Neural cell (in vitro differentiated cells): ENCODE measurements around the gene ADCY5. TPM values are rescaled to one million over a fixed set of nuclear protein-coding genes. Genes with fewer than 3 reads are reported as not detected.

ENCODE experiments used
- H2AFZ ChIP-seq: fragments of 200-600, 300-800 bp; sonication (generic), shearing (Covaris generic); 2 replicates; pipeline ENCODE4 v1.6.0; 2014; ENCODE audit warnings: low read depth, mild to moderate bottlenecking, antibody characterized with exemption, low read length, moderate library complexity
- H3F3A ChIP-seq: fragments of 200-600 bp; shearing (Covaris generic); 2 replicates; pipeline ENCODE4 v1.6.1; 2016; ENCODE audit warnings: mild to moderate bottlenecking, moderate library complexity, mixed read lengths, antibody characterized with exemption, low read length; ENCODE audit not compliant: insufficient read depth, poor library complexity, severe bottlenecking
- H3K27ac ChIP-seq: fragments of 200-600, 300-800 bp; sonication (generic), shearing (Covaris generic); 2 replicates; pipeline ENCODE4 v1.5.1; 2014; ENCODE audit warnings: mild to moderate bottlenecking, low read length, moderate library complexity
- H3K27me3 ChIP-seq: fragments of 300-800, 200-600 bp; sonication (generic), shearing (Covaris generic); 2 replicates; pipeline ENCODE4 v1.6.0; 2014; ENCODE audit warnings: mild to moderate bottlenecking, low read depth, low read length, moderate library complexity; ENCODE audit not compliant: insufficient read depth
- H3K36me3 ChIP-seq: fragments of 300-800, 200-600 bp; sonication (generic), shearing (Covaris generic); 2 replicates; pipeline ENCODE4 v1.5.1; 2014; ENCODE audit warnings: mild to moderate bottlenecking, antibody characterized with exemption, low read length, moderate library complexity; ENCODE audit not compliant: insufficient read depth
- H3K4me2 ChIP-seq: fragments of 300-800, 200-600 bp; sonication (generic), shearing (Covaris generic); 2 replicates; pipeline ENCODE4 v1.6.0; 2014; ENCODE audit warnings: mild to moderate bottlenecking, low read length
- H3K4me3 ChIP-seq: fragments of 300-800, 200-600 bp; sonication (generic), shearing (Covaris generic); 2 replicates; pipeline ENCODE4 v1.5.1; 2014; ENCODE audit warnings: mild to moderate bottlenecking, low read length, moderate library complexity
- H3K79me2 ChIP-seq: fragments of 200-600 bp; shearing (Covaris generic); replicated peaks from 2 replicates; pipeline ENCODE4 v1.6.0; 2014; ENCODE audit warnings: mild to moderate bottlenecking, low read length, moderate library complexity; ENCODE audit not compliant: insufficient read depth
- H3K9ac ChIP-seq: fragments of 300-800, 200-600 bp; sonication (generic), shearing (Covaris generic); 2 replicates; pipeline ENCODE4 v1.6.1; 2016; ENCODE audit warnings: mild to moderate bottlenecking, low read length, mixed read lengths
- H3K9me2 ChIP-seq: fragments of 200-600 bp; shearing (Covaris generic); 2 replicates; pipeline ENCODE4 v1.6.1; 2016; ENCODE audit warnings: mild to moderate bottlenecking, low read length, mixed read lengths; ENCODE audit not compliant: insufficient read depth
- H3K9me3 ChIP-seq: fragments of 200-600, 300-800 bp; sonication (generic), shearing (Covaris generic); 2 replicates; pipeline ENCODE4 v1.6.1; 2016; ENCODE audit warnings: mild to moderate bottlenecking, mixed run types, low read length, moderate library complexity, mixed read lengths
- H4K20me1 ChIP-seq: fragments of 200-600 bp; shearing (Covaris generic); 2 replicates; pipeline ENCODE4 v1.6.1; 2016; ENCODE audit warnings: mild to moderate bottlenecking, mixed run types; ENCODE audit not compliant: insufficient read depth
- CTCF ChIP-seq: fragments of 450-650 bp; IDR thresholded peaks from 2 replicates; pipeline ENCODE4 v1.5.1; 2014; ENCODE audit warnings: antibody characterized with exemption, mild to moderate bottlenecking, moderate library complexity; ENCODE audit not compliant: poor library complexity, severe bottlenecking
- EP300 ChIP-seq: fragments of 450-650 bp; conservative IDR thresholded peaks from 2 replicates; pipeline ENCODE4 v1.6.1; 2014; ENCODE audit warnings: antibody characterized with exemption, mild to moderate bottlenecking, moderate library complexity; ENCODE audit not compliant: poor library complexity, severe bottlenecking
- EZH2 ChIP-seq: fragments of 200-600, 300-800 bp; shearing (Covaris generic), sonication (generic); IDR thresholded peaks from 2 replicates; pipeline ENCODE4 v1.6.1; 2014; ENCODE audit warnings: antibody characterized with exemption, low read length, borderline replicate concordance, mild to moderate bottlenecking; ENCODE audit not compliant: insufficient read depth, poor library complexity, severe bottlenecking
- MXI1 ChIP-seq: fragments of 450-650 bp; conservative IDR thresholded peaks from 2 replicates; pipeline ENCODE4 v1.6.1; 2014; ENCODE audit warnings: antibody characterized with exemption, mild to moderate bottlenecking; ENCODE audit not compliant: poor library complexity, severe bottlenecking
- POLR2AphosphoS5 ChIP-seq: IDR thresholded peaks from 2 replicates; pipeline ENCODE4 v1.6.1; 2012
- RAD21 ChIP-seq: fragments of 450-650 bp; conservative IDR thresholded peaks from 2 replicates; pipeline ENCODE4 v1.6.1; 2014; ENCODE audit warnings: antibody characterized with exemption, mild to moderate bottlenecking, moderate library complexity
- REST ChIP-seq: IDR thresholded peaks from 2 replicates; pipeline ENCODE4 v1.6.1; 2012; ENCODE audit warnings: borderline replicate concordance
- SMC3 ChIP-seq: fragments of 450-650 bp; conservative IDR thresholded peaks from 2 replicates; pipeline ENCODE4 v1.6.1; 2014; ENCODE audit warnings: antibody characterized with exemption, mild to moderate bottlenecking, moderate library complexity; ENCODE audit not compliant: poor library complexity
- TAF1 ChIP-seq: IDR thresholded peaks from 2 replicates; pipeline ENCODE4 v1.6.1; 2012; ENCODE audit warnings: low read depth
- polyA plus RNA-seq: library from polyadenylated mRNA; depleted of rRNA; stranded (reverse); fragments of >200 nt; gene quantifications from 2 replicates; pipeline ENCODE4 v1.2.3, GENCODE V29; 2014

The ADCY5 gene
- polyA plus RNA-seq, 1 donor from 2014 or later, result 7.7 TPM

DNA sequence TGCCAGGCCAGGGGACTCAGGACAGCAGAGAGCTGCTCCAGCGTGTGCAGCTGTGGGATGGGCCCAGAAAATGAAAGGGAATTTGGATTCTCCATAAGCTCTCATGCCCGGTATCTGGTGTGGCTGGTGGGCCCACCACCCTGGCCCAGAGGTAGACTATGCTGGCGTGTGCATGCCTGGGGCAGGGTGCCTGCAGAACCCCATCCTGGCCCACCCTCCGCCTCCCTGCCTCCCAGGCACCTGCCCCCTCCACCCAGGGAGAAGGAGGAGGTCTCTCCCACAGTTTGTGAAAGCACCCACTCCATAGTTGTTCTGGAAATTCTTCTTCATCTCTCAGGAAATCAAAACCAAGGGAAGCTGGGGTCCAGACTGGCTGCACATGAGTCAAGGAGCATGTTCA is 112.9 kb downstream of the ADCY5 start (continued):
- TF ChIP-seq REST (no peak), RAD21 (no peak)

- Histone ChIP-seq H3K79me2 (no peaks in the 10 kb centered on the region), H3K36me3 (no peaks in the 10 kb centered on the region), H3K27me3 (no peaks in the 10 kb centered on the region), H3K9me2 (no peaks in the 10 kb centered on the region), H3K9ac (no peak overlapping the region), H3F3A (no peaks in the 10 kb centered on the region), H4K20me1 (no peaks in the 10 kb centered on the region), H3K9me3 (no peaks in the 10 kb centered on the region), H3K4me3 (no peak overlapping the region), H3K27ac (no peak overlapping the region), H3K4me2 (no peak overlapping the region), H2AFZ (no peak overlapping the region)
- no peak for TF ChIP-seq RAD21
- TF ChIP-seq MXI1, result no peak
- no peak for TF ChIP-seq REST
- TF ChIP-seq EZH2, result no peak
- no peak for TF ChIP-seq SMC3
- TF ChIP-seq CTCF, result no peak
- TF ChIP-seq TAF1, result no peak
These were observed 113.8 kb downstream of the ADCY5 start for GRCh38 chr3:123335007-123335670.

DNA sequence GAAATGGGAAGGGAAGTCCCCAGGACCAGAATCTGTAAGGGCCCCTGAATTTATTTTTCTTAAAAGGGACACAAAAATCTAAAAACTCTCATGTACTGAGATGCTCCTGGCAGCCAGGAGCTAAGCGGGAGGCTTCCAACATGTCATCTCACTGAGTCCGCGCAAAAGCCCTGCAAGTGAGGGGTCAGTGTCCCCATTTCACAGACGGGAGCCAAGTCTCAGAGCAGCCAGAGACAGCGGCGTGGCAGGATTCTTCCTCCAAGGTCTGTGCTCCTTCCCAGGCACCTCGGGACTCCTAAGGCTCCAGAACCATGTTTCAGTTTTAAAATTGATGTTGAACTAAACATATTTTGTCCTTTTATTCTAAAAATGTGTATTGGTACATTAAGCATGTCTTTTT is 114.8 kb downstream of the ADCY5 start:
- Histone ChIP-seq H3K9ac (no peak overlapping the region), H3K27ac (no peak overlapping the region), H3K4me3 (no peak overlapping the region), H3K27me3 (no peaks in the 10 kb centered on the region), H3F3A (no peaks in the 10 kb centered on the region), H3K79me2 (no peaks in the 10 kb centered on the region), H3K9me2 (no peaks in the 10 kb centered on the region), H3K4me2 (no peak overlapping the region), H2AFZ (no peak overlapping the region), H3K9me3 (no peaks in the 10 kb centered on the region), H3K36me3 (no peaks in the 10 kb centered on the region), H4K20me1 (no peaks in the 10 kb centered on the region)
- TF ChIP-seq EP300 (no peak), EZH2 (no peak), TAF1 (no peak), REST (no peak), MXI1 (no peak), RAD21 (no peak), CTCF (no peak), POLR2AphosphoS5 (no peak), SMC3 (no peak)
